Keratinocyte (primary cell): ENCODE measurements around the gene ATP6V1E1. TPM values are rescaled to one million over a fixed set of nuclear protein-coding genes. Genes with fewer than 3 reads are reported as not detected.
"Not testable (repeated sequence)": the region's sequence is repeated elsewhere in the genome, so short reads cannot be mapped to it uniquely, and the experiment has no call there.

Source experiments
- DNase-seq: peaks from one replicate; pipeline ENCODE4 v3.0.0-alpha.2; 2011; ENCODE audit warnings: low read depth, missing footprints, low spot score
- FAIRE-seq: peaks from 2 replicates; lab custom pipeline; 2011; peaks lifted over from hg19 to GRCh38; lab: Jason Lieb, UNC
- H2AFZ ChIP-seq: 2 replicates; pipeline ENCODE4 v1.6.0; 2012; ENCODE audit warnings: low read length, control low read depth, inconsistent platforms; ENCODE audit not compliant: control insufficient read depth
- H3K27ac ChIP-seq: 2 replicates; pipeline ENCODE4 v1.5.1; 2011; ENCODE audit warnings: low read length; ENCODE audit not compliant: control insufficient read depth, insufficient read depth
- H3K27me3 ChIP-seq: 3 replicates; pipeline ENCODE4 v1.6.0; 2011; ENCODE audit warnings: low read length; ENCODE audit not compliant: control insufficient read depth, insufficient read depth; ENCODE audit errors: extremely low read depth
- H3K36me3 ChIP-seq, 2 experiments: 2 replicates in 1 of 2; 3 replicates in 1 of 2; pipeline ENCODE4 v1.5.1; 2011; ENCODE audit warnings: low read length in 2 of 2, mild to moderate bottlenecking in 1 of 2; ENCODE audit not compliant: control insufficient read depth in 2 of 2, insufficient read depth in 2 of 2; ENCODE audit errors: extremely low read depth in 1 of 2
- H3K4me1 ChIP-seq: 3 replicates; pipeline ENCODE4 v1.5.1; 2011; ENCODE audit warnings: low read length; ENCODE audit not compliant: control insufficient read depth, insufficient read depth; ENCODE audit errors: extremely low read depth
- H3K4me2 ChIP-seq: 3 replicates; pipeline ENCODE4 v1.6.0; 2011; ENCODE audit warnings: low read depth, low read length; ENCODE audit not compliant: control insufficient read depth, insufficient read depth; ENCODE audit errors: extremely low read depth
- H3K4me3 ChIP-seq, 3 experiments: fragments of 200-600 bp in 1 of 3; sonication (generic) in 1 of 3; 2 replicates in 2 of 3; 3 replicates in 1 of 3; pipeline ENCODE4 v1.5.1; 2011 to 2016; ENCODE audit warnings: low read length in 3 of 3, mild to moderate bottlenecking in 3 of 3, control low read depth in 2 of 3, inconsistent platforms in 1 of 3, low read depth in 1 of 3, mixed read lengths in 1 of 3, mixed run types in 1 of 3, moderate library complexity in 1 of 3; ENCODE audit not compliant: control insufficient read depth in 2 of 3, insufficient read depth in 2 of 3; ENCODE audit errors: extremely low read depth in 1 of 3
- H3K79me2 ChIP-seq: 2 replicates; pipeline ENCODE4 v1.6.0; 2012; ENCODE audit warnings: low read length; ENCODE audit not compliant: control insufficient read depth, insufficient read depth
- H3K9ac ChIP-seq: 3 replicates; pipeline ENCODE4 v1.6.0; 2011; ENCODE audit warnings: low read length; ENCODE audit not compliant: control insufficient read depth, insufficient read depth; ENCODE audit errors: extremely low read depth
- H3K9me1 ChIP-seq: 3 replicates; pipeline ENCODE4 v1.6.0; 2011; ENCODE audit warnings: low read length; ENCODE audit not compliant: control insufficient read depth, insufficient read depth; ENCODE audit errors: extremely low read depth
- H3K9me3 ChIP-seq: 2 replicates; pipeline ENCODE4 v1.5.1; 2012; ENCODE audit warnings: low read depth, low read length; ENCODE audit not compliant: control insufficient read depth
- H4K20me1 ChIP-seq: 3 replicates; pipeline ENCODE4 v1.6.0; 2011; ENCODE audit warnings: low read length; ENCODE audit not compliant: control insufficient read depth, insufficient read depth; ENCODE audit errors: extremely low read depth
- EZH2 ChIP-seq: IDR thresholded peaks from one replicate; pipeline ENCODE4 v1.6.1; 2012; ENCODE audit warnings: inconsistent platforms, mild to moderate bottlenecking, low read length, moderate library complexity
- dilution Hi-C: fragments of 300-500 bp; cut with MboI; formaldehyde crosslinking; loops from one replicate; pipeline ENCODE4 v1.7.0; 2020; ENCODE audit warnings: low sequenced_read_pairs; ENCODE audit not compliant: extremely low pct_ligation_motif_present
- polyA plus RNA-seq, 5 experiments: library from polyadenylated mRNA; depleted of rRNA in 3 of 5; stranded (reverse) in 3 of 5; stranded (forward) in 1 of 5; unstranded in 1 of 5; fragments of >200 nt; gene quantifications; 1 replicate in 1 of 5; 2 replicates in 3 of 5; 3 replicates in 1 of 5; pipeline versions ENCODE4 v1.2.1 to v1.2.3, GENCODE V29; 2011 to 2012; ENCODE audit warnings: missing spikeins in 2 of 5, low read depth in 1 of 5, low replicate concordance in 1 of 5
- TF ChIP-seq, protein P1 (sequence below), 3 experiments: IDR thresholded peaks in 1 of 3; conservative IDR thresholded peaks in 1 of 3; optimal IDR thresholded peaks in 1 of 3; 2 replicates in 2 of 3; 3 replicates in 1 of 3; pipeline versions ENCODE3 to v1.5.1; 2011; ENCODE audit warnings: low read length in 3 of 3, mild to moderate bottlenecking in 3 of 3, moderate library complexity in 2 of 3, control low read depth in 1 of 3, inconsistent platforms in 1 of 3; ENCODE audit not compliant: insufficient read depth in 2 of 3; ENCODE audit errors: extremely low read depth in 1 of 3

ATP6V1E1 gene
- polyA plus RNA-seq, 1 donor (not counting 4 experiments of a cell fraction or from before 2014, with no cell fraction given) = 227 TPM

GRCh38 chr22:17674152-17674551 lies 45.6 kb upstream of the ATP6V1E1 start:
- no peak for DNase-seq
- H3K4me2 ChIP-seq = no peak overlapping the region
- no peaks in the 10 kb centered on the region for H3K4me1 ChIP-seq
- no peaks in the 10 kb centered on the region for H3K27me3 ChIP-seq
- dilution Hi-C loops = no loop called here
- peaks cover 35% of the 10 kb centered on the region for H3K79me2 ChIP-seq
- no peak overlapping the region for H2AFZ ChIP-seq
- FAIRE-seq = no peak
- TF ChIP-seq, protein P1, sequence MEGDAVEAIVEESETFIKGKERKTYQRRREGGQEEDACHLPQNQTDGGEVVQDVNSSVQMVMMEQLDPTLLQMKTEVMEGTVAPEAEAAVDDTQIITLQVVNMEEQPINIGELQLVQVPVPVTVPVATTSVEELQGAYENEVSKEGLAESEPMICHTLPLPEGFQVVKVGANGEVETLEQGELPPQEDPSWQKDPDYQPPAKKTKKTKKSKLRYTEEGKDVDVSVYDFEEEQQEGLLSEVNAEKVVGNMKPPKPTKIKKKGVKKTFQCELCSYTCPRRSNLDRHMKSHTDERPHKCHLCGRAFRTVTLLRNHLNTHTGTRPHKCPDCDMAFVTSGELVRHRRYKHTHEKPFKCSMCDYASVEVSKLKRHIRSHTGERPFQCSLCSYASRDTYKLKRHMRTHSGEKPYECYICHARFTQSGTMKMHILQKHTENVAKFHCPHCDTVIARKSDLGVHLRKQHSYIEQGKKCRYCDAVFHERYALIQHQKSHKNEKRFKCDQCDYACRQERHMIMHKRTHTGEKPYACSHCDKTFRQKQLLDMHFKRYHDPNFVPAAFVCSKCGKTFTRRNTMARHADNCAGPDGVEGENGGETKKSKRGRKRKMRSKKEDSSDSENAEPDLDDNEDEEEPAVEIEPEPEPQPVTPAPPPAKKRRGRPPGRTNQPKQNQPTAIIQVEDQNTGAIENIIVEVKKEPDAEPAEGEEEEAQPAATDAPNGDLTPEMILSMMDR (optimal IDR thresholded peaks at IDR 0.05 in 1 of 3, IDR thresholded peaks at IDR 0.05 in 1 of 3, conservative IDR thresholded peaks at IDR 0.05 in 1 of 3; ENCODE audit: extremely low read depth in 1 of 3, insufficient read depth in 2 of 3, low read length in 3 of 3) = no peak
- H3K4me3 ChIP-seq = no peak overlapping the region
- H4K20me1 ChIP-seq = no peaks in the 10 kb centered on the region
- H3K9me3 ChIP-seq = no peaks in the 10 kb centered on the region
- peaks cover 4 to 8% of the 10 kb centered on the region in 2 experiments for H3K36me3 ChIP-seq
- no peaks in the 10 kb centered on the region for H3K9me1 ChIP-seq
- no peak overlapping the region for H3K27ac ChIP-seq
- H3K9ac ChIP-seq = no peak overlapping the region

- Histone ChIP-seq H3K4me1 (no peaks in the 10 kb centered on the region), H3K27me3 (no peaks in the 10 kb centered on the region), H4K20me1 (no peaks in the 10 kb centered on the region), H3K9me3 (no peaks in the 10 kb centered on the region), H3K36me3 (peaks cover 4 to 8% of the 10 kb centered on the region in 2 experiments), H3K9me1 (no peaks in the 10 kb centered on the region), H3K9ac (no peak overlapping the region), H3K4me2 (no peak overlapping the region), H3K27ac (no peak overlapping the region), H3K79me2 (peaks cover 29% of the 10 kb centered on the region), H2AFZ (no peak overlapping the region), H3K4me3 (no peak overlapping the region)
- FAIRE-seq (no peak), DNase-seq (no peak)
- no peak for TF ChIP-seq EZH2
- TF ChIP-seq, protein P1 (optimal IDR thresholded peaks at IDR 0.05 in 1 of 3, IDR thresholded peaks at IDR 0.05 in 1 of 3, conservative IDR thresholded peaks at IDR 0.05 in 1 of 3; ENCODE audit: extremely low read depth in 1 of 3, insufficient read depth in 2 of 3, low read length in 3 of 3) = no peak
- dilution Hi-C loops = no loop called here
These were observed 44.0 kb upstream of the ATP6V1E1 start for GRCh38 chr22:17672417-17672991.

GRCh38 chr22:17671521-17672092 lies 43.1 kb upstream of the ATP6V1E1 start:
- H3K27ac ChIP-seq, dilution Hi-C loops, H3K4me2 ChIP-seq: not testable (repeated sequence)

More at GRCh38 chr22:17671521-17672092, 43.1 kb upstream of the ATP6V1E1 start:
- not testable (repeated sequence) for H2AFZ ChIP-seq, H3K36me3 ChIP-seq, H4K20me1 ChIP-seq, FAIRE-seq, H3K4me1 ChIP-seq, H3K4me3 ChIP-seq, H3K9me3 ChIP-seq, H3K27me3 ChIP-seq, DNase-seq, H3K9ac ChIP-seq, H3K9me1 ChIP-seq
- peaks cover 32% of the 10 kb centered on the region for H3K79me2 ChIP-seq
